NCI-H2029 (cell line): Measurements from ENCODE around the gene GMPR.

Experiments
- DNase-seq: peaks from one replicate; lab custom pipeline; 2025; lab: John Stamatoyannopoulos, UW

The GMPR gene

DNA sequence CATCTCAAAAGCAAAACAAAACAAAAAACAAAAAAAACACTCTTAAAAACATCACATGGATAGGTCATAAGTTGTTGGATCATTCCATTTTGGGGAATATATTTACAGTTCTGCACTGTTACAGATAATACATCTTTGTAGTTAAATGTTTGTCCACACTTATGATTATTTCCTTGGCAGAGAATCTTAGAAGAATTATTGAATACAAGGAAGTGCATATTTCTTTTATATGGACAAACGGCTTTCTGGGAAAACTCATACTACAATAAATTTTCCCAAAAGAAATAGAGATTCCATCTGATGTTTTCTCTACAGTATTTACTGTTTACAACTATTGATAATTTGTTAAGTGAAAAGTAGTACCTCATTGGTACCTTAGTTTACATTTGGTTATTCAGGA, 33.8 kb downstream of the GMPR start:
- no peak for DNase-seq

- no peak for DNase-seq
Observed at GRCh38 chr6:16273256-16273655, 34.9 kb downstream of the GMPR start.

DNA sequence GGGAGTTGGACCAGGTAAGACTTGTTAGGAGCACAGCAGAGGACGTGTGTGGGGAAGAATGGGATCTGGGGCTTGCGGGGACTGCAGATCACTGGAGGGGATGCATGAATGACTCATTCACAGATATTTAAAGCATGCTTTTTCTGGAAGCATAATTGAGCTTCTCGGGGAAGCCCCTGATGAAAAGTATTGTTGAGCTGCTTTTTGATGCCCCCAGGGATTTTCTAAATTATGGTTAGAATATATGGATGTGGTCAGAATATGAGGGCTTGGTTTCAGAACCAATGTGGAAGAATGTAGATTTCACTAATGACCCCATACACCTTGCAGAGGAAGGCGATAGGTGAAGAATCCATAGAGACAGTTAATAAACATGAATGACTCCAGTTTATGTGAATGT, 36.1 kb downstream of the GMPR start:
- DNase-seq, result no peak

DNA sequence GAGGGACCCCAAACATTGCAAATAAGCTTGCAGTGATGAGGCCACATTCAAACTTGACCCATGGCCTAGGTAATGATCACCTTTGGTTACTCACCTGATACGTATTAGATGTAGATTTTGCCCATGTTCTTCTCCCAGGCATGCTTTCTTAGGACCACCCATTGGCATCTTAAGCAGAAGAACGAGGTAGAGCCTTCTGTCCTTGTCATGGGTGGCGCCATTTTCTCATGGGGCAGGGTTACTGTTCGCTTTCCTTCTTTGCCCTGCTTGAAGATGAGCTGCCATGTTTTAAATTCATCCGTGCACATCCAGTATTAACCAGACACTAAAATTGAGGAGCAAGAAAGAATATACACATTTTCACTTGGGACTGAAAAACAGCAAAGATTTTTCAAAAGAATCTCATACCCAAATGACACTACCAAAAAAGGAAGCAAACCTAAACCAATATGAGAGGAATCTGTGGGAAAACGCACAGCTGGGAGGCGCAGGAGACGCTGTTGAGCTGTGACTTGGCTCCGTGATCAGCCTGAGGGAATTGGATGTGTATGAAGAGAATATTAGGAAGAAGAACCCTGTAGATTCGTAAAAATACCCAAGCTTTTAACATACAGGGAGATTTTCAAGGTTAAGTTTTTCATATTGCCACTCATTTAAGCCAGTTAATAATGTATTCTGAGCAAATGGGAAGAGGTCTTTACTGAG, 36.6 kb downstream of the GMPR start:
- DNase-seq, result no peak

DNA sequence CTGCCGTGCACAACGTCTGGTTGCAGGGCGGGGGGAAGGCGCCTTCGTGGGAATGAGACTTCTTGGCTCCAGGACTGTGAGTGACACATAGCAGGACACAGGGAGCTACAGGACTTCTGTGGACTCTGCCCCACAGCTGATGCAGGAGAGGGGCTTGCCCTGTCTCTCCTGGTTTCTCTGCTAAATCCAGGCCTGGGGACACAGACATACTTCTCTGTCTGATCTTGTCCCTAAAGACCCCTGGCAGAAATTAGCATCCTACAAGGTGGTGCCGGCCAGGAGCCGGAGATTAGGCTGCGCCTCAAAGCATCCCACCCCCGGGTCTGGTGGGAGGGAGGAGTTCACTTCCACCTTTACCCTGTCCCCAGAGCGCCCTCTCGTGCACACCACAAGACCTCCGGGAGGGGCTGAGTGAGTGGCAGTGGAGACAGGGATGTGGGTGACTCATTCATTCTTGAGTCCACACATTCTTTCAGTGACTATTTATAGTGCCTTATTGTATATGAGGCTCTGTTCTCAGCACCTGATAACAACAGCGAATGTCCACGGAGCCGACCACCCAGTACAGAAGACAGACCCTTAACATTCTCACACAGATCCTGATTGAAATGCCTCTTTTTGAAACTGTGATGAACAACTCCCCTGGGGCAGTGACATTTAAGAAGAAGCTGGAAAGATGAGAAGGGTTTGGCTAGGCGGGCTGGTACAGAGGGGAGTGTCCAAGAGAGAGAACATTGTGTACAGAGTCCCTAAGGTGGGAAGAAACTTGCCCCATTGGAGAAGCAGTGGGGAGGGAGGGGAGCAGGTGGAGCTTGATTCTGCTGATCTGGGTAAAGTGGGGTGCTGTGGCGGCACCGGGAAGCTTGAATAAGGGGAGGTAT, 39.0 kb downstream of the GMPR start:
- no peak for DNase-seq

- DNase-seq, result peak; percentile 43
Observed at GRCh38 chr6:16278048-16278724, 39.8 kb downstream of the GMPR start.

GRCh38 chr6:16278750-16279149, 40.4 kb downstream of the GMPR start:
- no peak for DNase-seq

GRCh38 chr6:16279243-16279642, 40.9 kb downstream of the GMPR start:
- no peak for DNase-seq

DNA sequence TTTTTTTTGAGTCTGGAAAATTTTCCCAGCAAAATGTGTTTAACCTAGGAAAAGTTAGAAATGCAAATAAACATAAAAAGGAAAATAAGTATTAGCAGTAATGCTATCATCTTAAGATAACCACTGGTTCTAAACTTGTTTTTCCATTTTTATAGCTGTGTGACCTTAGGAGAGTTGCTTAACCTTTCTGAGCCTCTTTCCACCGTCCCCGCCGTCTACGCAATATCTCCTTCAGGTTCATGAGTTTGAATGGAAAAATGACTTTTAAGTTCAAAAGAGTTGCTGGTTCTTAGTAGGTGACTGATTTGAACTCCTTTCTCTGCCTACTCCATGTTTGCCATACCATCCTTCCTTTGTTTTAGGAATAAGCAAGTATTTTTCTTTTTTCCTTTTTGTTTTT, 44.0 kb downstream of the GMPR start:
- no peak for DNase-seq

- no peak for DNase-seq
Observed at GRCh38 chr6:16284472-16284871, 46.1 kb downstream of the GMPR start.

DNA sequence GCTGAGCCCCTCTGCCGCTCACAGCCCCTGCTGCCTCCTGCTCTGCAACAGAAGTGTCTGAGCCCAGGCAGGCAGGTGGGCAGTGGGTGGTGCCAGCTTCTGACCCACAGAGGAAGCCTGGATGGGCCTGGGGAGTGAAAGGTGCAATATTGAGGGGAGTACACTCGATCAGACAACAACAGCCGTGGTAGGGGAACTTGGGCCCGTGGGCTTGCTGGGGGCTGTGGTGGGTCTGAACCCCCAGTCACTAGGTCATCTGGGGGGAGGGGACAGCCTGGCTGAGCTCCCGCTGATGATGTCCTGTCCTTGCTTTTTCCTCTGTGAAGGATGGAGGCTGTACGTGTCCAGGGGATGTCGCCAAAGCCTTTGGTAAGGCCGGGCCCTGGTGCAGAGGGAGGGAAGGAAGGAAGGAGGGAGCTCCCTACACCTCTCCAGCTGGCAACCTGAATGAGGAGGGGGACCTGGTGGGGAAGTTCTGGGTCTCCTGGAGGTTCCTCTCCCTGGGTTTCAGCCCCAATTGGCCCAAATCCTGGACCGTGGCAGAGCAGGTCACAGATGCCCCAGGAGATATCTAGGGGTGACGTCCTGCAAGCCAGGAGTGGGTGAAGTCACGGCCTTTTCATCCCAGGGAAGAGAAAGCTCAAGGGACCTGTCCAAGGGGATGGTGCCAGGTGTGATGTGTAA, 47.2 kb downstream of the GMPR start:
- no peak for DNase-seq

- DNase-seq, result peak; percentile 28
Observed at GRCh38 chr6:16286151-16286522, 47.8 kb downstream of the GMPR start.

- no peak for DNase-seq
Observed at GRCh38 chr6:16288163-16288562, 49.8 kb downstream of the GMPR start.

GRCh38 chr6:16291739-16292138, 53.4 kb downstream of the GMPR start:
- DNase-seq, result no peak

- no peak for DNase-seq
Observed at GRCh38 chr6:16292432-16292831, 54.0 kb downstream of the GMPR start.

- DNase-seq, result no peak
Observed at GRCh38 chr6:16292942-16293341, 54.6 kb downstream of the GMPR start.

GRCh38 chr6:16294371-16294770, 56.0 kb downstream of the GMPR start:
- no peak for DNase-seq

DNA sequence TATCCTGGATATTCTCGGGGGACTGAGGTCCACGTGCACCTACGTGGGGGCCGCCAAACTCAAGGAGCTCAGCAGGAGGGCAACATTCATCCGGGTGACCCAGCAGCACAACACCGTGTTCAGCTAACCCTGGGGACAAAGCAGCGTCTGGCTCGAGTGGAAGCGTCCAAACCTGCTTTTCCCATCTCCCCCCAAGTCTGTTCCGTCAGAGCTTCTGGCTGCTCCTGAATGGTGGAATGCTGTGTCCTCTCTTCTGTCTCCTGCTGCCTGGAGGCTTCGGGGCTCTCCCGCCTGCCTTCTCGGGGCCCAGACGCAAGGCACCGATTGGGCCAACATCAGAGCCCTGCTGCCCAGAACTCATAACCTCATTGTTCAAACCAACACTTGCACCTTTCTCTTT, 56.7 kb downstream of the GMPR start:
- no peak for DNase-seq

DNA sequence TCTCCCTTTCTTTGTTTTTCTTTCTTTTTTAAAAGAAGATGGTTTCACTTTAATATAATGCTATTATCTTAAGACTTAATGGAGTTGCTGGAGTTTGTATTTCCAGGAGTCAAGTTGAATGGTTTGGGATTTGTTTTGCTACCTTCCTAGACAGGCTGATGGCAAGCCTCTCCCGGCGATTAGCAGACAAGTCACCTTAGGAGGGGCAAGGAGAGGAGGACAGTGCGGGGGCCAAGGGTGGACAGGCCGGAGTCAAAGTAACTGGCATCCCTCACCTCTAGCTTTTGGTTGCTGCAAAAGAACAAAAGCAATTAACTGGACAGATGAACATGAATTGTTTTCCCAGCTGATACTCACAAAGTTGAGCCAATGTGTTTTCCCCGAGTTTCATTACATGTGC, 57.1 kb downstream of the GMPR start:
- no peak for DNase-seq

- DNase-seq, result no peak
Observed at GRCh38 chr6:16296061-16296670, 57.8 kb downstream of the GMPR start.

DNA sequence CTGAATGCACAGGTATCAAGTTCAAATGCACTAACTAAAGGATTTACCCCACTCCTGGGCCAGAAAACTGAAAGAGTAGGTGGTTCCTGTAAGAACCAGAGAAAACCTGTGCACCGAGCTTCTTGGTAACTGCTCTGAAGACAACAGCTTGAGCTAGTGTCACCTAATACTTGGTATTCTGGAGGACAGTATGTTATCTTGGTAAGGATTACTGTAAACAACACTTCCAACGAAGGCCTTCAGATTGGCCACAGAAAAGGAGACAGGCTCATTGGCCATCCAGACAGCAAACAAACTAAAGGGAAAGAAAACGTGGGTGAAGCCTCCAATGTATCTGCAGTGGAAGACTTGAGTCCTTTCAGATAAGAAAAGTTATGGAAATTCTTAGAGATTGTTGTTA, 61.5 kb downstream of the GMPR start:
- no peak for DNase-seq

DNA sequence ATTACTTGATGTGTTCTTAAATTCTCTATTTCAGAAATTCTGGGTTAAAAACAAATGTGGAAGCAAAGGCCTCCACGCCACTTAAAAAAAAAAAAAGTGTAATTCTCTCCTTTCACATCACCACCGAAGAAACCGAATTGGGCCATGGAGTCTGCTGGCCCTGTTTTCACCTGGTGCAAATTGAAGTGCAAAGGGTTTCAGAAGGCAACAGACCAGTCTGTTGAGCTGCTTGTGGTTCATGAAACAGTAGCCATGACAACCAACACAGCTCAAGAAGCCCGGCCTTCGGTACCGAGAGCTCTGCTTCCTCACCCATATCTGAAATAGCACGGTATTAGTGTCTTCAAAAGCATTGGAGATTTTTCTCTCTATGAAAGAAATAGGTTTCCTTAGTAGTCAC, 63.1 kb downstream of the GMPR start:
- no peak for DNase-seq
